Panc1 (cell line): ENCODE data around the gene OR4N5. TPM values are rescaled to one million over a fixed set of nuclear protein-coding genes. Genes with fewer than 3 reads are reported as not detected.

Experiments
- ATAC-seq: fragments of 200-7000 bp; cut with Tn5 transposase; 2 replicates; pipeline ENCODE4 v1.9.1; 2020; ENCODE audit warnings: mild to moderate bottlenecking, moderate library complexity
- BruUV-seq: library from RNA; stranded (reverse); fragments of 400-500 nt; replicated peaks from 2 replicates; lab custom pipeline; 2021; lab: Mats Ljungman, UMichigan
- CTCF ChIA-PET: fragments of 300-600 bp; sonication (Branson Sonifier 250); formaldehyde crosslinking; loops from one replicate; lab custom pipeline; 2022; ENCODE audit warnings: antibody characterized with exemption; lab: Charles Lee
- POLR2A ChIA-PET: fragments of 300-600 bp; sonication (Branson Sonifier 250); formaldehyde crosslinking; loops from one replicate; lab custom pipeline; 2022; ENCODE audit warnings: antibody characterized with exemption; lab: Charles Lee
- DNase-seq: peaks from one replicate; pipeline ENCODE4 v3.0.0-alpha.2; 2010; ENCODE audit warnings: low read depth, low spot score
- H3K27ac ChIP-seq: 2 replicates; pipeline ENCODE4 v1.5.1; 2011; ENCODE audit warnings: mild to moderate bottlenecking, low read length, inconsistent platforms
- H3K27me3 ChIP-seq: fragments of 200-500 bp; sonication (Bioruptor generic); 2 replicates; pipeline ENCODE4 v1.6.0; 2014; ENCODE audit warnings: low read length, inconsistent platforms; ENCODE audit not compliant: control insufficient read depth, insufficient read depth
- H3K36me3 ChIP-seq: fragments of 200-500 bp; sonication (Bioruptor generic); 2 replicates; pipeline ENCODE4 v1.5.1; 2014; ENCODE audit warnings: inconsistent platforms, mild to moderate bottlenecking, low read length, moderate library complexity; ENCODE audit not compliant: control insufficient read depth, insufficient read depth
- H3K4me1 ChIP-seq: 2 replicates; pipeline ENCODE4 v1.5.1; 2011; ENCODE audit warnings: inconsistent platforms, mild to moderate bottlenecking, low read length, moderate library complexity; ENCODE audit not compliant: control insufficient read depth, insufficient read depth
- H3K4me3 ChIP-seq, 2 experiments: 2 replicates each; pipeline ENCODE4 v1.5.1; 2011 to 2012; ENCODE audit warnings: low read depth in 2 of 2, low read length in 2 of 2, mild to moderate bottlenecking in 2 of 2, inconsistent platforms in 1 of 2, moderate library complexity in 1 of 2
- H3K9me3 ChIP-seq: fragments of 200-500 bp; sonication (Bioruptor generic); 2 replicates; pipeline ENCODE4 v1.5.1; 2014; ENCODE audit warnings: low read depth, mild to moderate bottlenecking, inconsistent platforms, low read length, moderate library complexity; ENCODE audit not compliant: control insufficient read depth, insufficient read depth
- POLR2AphosphoS5 ChIP-seq: IDR thresholded peaks from 2 replicates; pipeline ENCODE4 v1.6.1; 2012; ENCODE audit warnings: mild to moderate bottlenecking, low read depth, low read length, moderate library complexity
- SIN3A ChIP-seq: IDR thresholded peaks from 2 replicates; pipeline ENCODE4 v1.6.1; 2012; ENCODE audit warnings: low read depth, mild to moderate bottlenecking, low read length, moderate library complexity, borderline replicate concordance; ENCODE audit not compliant: insufficient read depth
- TCF7L2 ChIP-seq: IDR thresholded peaks from 2 replicates; pipeline ENCODE4 v1.6.1; 2011; ENCODE audit warnings: mild to moderate bottlenecking, low read depth, low read length, inconsistent platforms
- in situ Hi-C: cut with HindIII; loops from 2 replicates; pipeline ENCODE4 v1.10.0; 2016; ENCODE audit warnings: low sequenced_read_pairs, low pct_unique_long_range_greater_than_20kb
- intact Hi-C: fragments of 100-400 bp; cut with micrococcal nuclease; formaldehyde crosslinking; loops from one replicate; pipeline ENCODE4 v1.10.0; 2022; ENCODE audit not compliant: unreplicated experiment
- total RNA-seq: library from RNA; stranded (reverse); gene quantifications from one replicate; pipeline ENCODE4 v1.2.1, GENCODE V29; 2021; ENCODE audit not compliant: unreplicated experiment
- TF ChIP-seq, protein P1 (sequence below): fragments of 450-650 bp; IDR thresholded peaks from 2 replicates; pipeline ENCODE4 v1.5.1; 2017; ENCODE audit warnings: mild to moderate bottlenecking
- TF ChIP-seq, protein P2 (sequence below), 2 experiments: IDR thresholded peaks; 2 replicates each; pipeline ENCODE4 v1.6.1; 2011 to 2012; ENCODE audit warnings: low read depth in 2 of 2, control low read depth in 1 of 2, low read length in 1 of 2, mild to moderate bottlenecking in 1 of 2, moderate library complexity in 1 of 2; ENCODE audit not compliant: insufficient read depth in 1 of 2

Gene OR4N5
- total RNA-seq, 1 experiment from 2014 or later, result not detected

DNA sequence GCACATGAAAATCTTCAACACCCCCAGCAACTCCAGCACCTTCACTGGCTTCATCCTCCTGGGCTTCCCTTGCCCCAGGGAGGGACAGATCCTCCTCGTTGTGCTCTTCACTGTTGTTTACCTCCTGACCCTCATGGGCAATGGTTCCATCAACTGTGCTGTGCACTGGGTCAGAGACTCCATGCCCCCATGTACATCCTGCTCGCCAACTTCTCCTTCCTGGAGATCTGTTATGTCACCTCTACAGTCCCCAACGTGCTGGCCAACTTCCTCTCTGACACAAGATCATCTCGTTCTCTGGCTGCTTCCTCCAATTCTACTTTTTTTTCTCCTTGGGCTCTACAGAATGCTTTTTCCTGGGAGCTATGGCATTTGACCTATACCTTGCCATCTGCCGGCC is 40.6 kb downstream of the OR4N5 start:
- Histone ChIP-seq H3K27ac (no peak overlapping the region), H3K36me3 (no peaks in the 10 kb centered on the region), H3K9me3 (no peaks in the 10 kb centered on the region), H3K4me3 (no peak overlapping the region), H3K4me1 (no peaks in the 10 kb centered on the region), H3K27me3 (no peaks in the 10 kb centered on the region)
- intact Hi-C loops (no loop called here), in situ Hi-C loops (no loop called here)
- BruUV-seq, result no TSS peak
- no peak for ATAC-seq
- TF ChIP-seq, protein P1, sequence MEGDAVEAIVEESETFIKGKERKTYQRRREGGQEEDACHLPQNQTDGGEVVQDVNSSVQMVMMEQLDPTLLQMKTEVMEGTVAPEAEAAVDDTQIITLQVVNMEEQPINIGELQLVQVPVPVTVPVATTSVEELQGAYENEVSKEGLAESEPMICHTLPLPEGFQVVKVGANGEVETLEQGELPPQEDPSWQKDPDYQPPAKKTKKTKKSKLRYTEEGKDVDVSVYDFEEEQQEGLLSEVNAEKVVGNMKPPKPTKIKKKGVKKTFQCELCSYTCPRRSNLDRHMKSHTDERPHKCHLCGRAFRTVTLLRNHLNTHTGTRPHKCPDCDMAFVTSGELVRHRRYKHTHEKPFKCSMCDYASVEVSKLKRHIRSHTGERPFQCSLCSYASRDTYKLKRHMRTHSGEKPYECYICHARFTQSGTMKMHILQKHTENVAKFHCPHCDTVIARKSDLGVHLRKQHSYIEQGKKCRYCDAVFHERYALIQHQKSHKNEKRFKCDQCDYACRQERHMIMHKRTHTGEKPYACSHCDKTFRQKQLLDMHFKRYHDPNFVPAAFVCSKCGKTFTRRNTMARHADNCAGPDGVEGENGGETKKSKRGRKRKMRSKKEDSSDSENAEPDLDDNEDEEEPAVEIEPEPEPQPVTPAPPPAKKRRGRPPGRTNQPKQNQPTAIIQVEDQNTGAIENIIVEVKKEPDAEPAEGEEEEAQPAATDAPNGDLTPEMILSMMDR, result no peak
- no peak for TF ChIP-seq TCF7L2
- TF ChIP-seq, protein P2, sequence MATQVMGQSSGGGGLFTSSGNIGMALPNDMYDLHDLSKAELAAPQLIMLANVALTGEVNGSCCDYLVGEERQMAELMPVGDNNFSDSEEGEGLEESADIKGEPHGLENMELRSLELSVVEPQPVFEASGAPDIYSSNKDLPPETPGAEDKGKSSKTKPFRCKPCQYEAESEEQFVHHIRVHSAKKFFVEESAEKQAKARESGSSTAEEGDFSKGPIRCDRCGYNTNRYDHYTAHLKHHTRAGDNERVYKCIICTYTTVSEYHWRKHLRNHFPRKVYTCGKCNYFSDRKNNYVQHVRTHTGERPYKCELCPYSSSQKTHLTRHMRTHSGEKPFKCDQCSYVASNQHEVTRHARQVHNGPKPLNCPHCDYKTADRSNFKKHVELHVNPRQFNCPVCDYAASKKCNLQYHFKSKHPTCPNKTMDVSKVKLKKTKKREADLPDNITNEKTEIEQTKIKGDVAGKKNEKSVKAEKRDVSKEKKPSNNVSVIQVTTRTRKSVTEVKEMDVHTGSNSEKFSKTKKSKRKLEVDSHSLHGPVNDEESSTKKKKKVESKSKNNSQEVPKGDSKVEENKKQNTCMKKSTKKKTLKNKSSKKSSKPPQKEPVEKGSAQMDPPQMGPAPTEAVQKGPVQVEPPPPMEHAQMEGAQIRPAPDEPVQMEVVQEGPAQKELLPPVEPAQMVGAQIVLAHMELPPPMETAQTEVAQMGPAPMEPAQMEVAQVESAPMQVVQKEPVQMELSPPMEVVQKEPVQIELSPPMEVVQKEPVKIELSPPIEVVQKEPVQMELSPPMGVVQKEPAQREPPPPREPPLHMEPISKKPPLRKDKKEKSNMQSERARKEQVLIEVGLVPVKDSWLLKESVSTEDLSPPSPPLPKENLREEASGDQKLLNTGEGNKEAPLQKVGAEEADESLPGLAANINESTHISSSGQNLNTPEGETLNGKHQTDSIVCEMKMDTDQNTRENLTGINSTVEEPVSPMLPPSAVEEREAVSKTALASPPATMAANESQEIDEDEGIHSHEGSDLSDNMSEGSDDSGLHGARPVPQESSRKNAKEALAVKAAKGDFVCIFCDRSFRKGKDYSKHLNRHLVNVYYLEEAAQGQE (IDR thresholded peaks at IDR 0.05; ENCODE audit: insufficient read depth in 1 of 2, low read depth in 2 of 2, low read length in 1 of 2), result no peak
- TF ChIP-seq POLR2AphosphoS5, result no peak
- TF ChIP-seq SIN3A, result no peak
- ChIA-PET CTCF (no interaction called here), POLR2A (no interaction called here)
- no peak for DNase-seq

DNA sequence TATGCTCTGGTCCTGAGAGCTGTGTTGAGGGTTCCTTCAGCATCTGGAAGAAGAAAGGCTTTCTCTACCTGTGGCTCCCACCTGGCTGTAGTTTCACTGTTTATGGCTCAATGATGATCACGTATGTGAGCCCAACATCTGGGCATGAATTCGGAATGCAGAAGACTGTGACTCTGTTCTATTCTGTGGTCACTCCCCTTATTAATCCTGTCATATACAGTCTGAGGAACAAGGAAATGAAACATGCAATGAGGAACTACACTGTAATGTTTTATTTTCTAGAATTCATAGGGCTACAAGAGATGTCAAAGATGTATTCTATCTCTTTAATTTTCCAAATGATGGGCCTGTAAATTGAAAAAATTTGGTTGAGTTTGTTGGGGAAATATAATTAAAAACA is 41.3 kb downstream of the OR4N5 start:
- ATAC-seq (no peak), DNase-seq (no peak)
- BruUV-seq, result no TSS peak
- intact Hi-C loops, result no loop called here
- no peaks in the 10 kb centered on the region for H3K27me3 ChIP-seq
- ChIA-PET CTCF (no interaction called here), POLR2A (no interaction called here)
- no peak overlapping the region for H3K27ac ChIP-seq
- H3K4me3 ChIP-seq, result no peak overlapping the region
- TF ChIP-seq, protein P2 (IDR thresholded peaks at IDR 0.05; ENCODE audit: insufficient read depth in 1 of 2, low read depth in 2 of 2, low read length in 1 of 2), result no peak
- no peak for TF ChIP-seq SIN3A
- no peak for TF ChIP-seq TCF7L2
- TF ChIP-seq, protein P1, result no peak
- H3K36me3 ChIP-seq, result no peaks in the 10 kb centered on the region
- H3K9me3 ChIP-seq, result no peaks in the 10 kb centered on the region
- H3K4me1 ChIP-seq, result no peaks in the 10 kb centered on the region
- in situ Hi-C loops, result no loop called here
